HepG2 (cell line): ENCODE results near the gene MIR17HG. TPM values are rescaled to one million over a fixed set of nuclear protein-coding genes. Genes with fewer than 3 reads are reported as not detected.

Source experiments
- ARNT2 ChIP-seq: sonication (generic); formaldehyde crosslinking; IDR thresholded peaks from 2 replicates; pipeline ENCODE4 v1.8.0; 2022; ENCODE audit warnings: mild to moderate bottlenecking, low read depth, missing genetic modification reagents, moderate library complexity
- ZBTB3 ChIP-seq: sonication (generic); formaldehyde crosslinking; IDR thresholded peaks from 2 replicates; pipeline ENCODE4 v1.4.0; 2020; ENCODE audit warnings: low read depth, mild to moderate bottlenecking, moderate library complexity, missing genetic modification reagents, borderline replicate concordance
- ZFAT ChIP-seq: sonication (generic); formaldehyde crosslinking; conservative IDR thresholded peaks from 2 replicates; pipeline ENCODE4 v1.8.1; 2023; ENCODE audit warnings: missing genetic modification reagents, inconsistent platforms
- ZFP36L1 ChIP-seq: sonication (generic); formaldehyde crosslinking; IDR thresholded peaks from 2 replicates; pipeline ENCODE4 v1.8.0; 2022; ENCODE audit warnings: mild to moderate bottlenecking, missing genetic modification reagents, moderate library complexity
- ZNF558 ChIP-seq: sonication (generic); formaldehyde crosslinking; IDR thresholded peaks from 2 replicates; pipeline ENCODE4 v1.9.0; 2022; ENCODE audit warnings: mild to moderate bottlenecking, missing genetic modification reagents, borderline replicate concordance
- ZNF605 ChIP-seq: sonication (generic); formaldehyde crosslinking; IDR thresholded peaks from 2 replicates; pipeline ENCODE4 v1.8.0; 2022; ENCODE audit warnings: mild to moderate bottlenecking, missing genetic modification reagents
- ZNF674 ChIP-seq: sonication (generic); formaldehyde crosslinking; IDR thresholded peaks from 2 replicates; pipeline ENCODE4 v1.5.0; 2020; ENCODE audit warnings: low read depth, mild to moderate bottlenecking, missing genetic modification reagents
- ZNF687 ChIP-seq: sonication (generic); formaldehyde crosslinking; IDR thresholded peaks from 2 replicates; pipeline ENCODE4 v1.5.1; 2020; ENCODE audit warnings: mild to moderate bottlenecking, missing genetic modification reagents, moderate library complexity
- polyA plus RNA-seq, 8 experiments: library from polyadenylated mRNA; depleted of rRNA in 3 of 8; stranded (reverse) in 7 of 8; unstranded in 1 of 8; fragments of >200 nt; fragmentation: Illumina TruSeq in 4 of 8; extraction: Trizol in 4 of 8; gene quantifications; 2 replicates each; pipeline versions ENCODE4 v1.2.1 to v1.2.3, GENCODE V29; 2011 to 2016; ENCODE audit warnings: low read depth in 4 of 8, missing spikeins in 1 of 8, mixed read lengths in 1 of 8; ENCODE audit not compliant: insufficient read depth in 1 of 8
- total RNA-seq, 5 experiments: library from RNA; depleted of rRNA; stranded (reverse); fragments of >200 nt; fragmentation: Illumina TruSeq; extraction: Trizol; gene quantifications; 2 replicates each; pipeline ENCODE4 v1.2.3, GENCODE V29; 2016; ENCODE audit warnings: low read depth in 1 of 5
- TF ChIP-seq, protein P1 (sequence below): IDR thresholded peaks from 2 replicates; pipeline ENCODE4 v1.6.1; 2016; ENCODE audit warnings: mild to moderate bottlenecking

Gene MIR17HG
- total and polyA plus RNA-seq, 2 of the 13 experiments (the other 11 are each of a cell fraction or from before 2014, with no cell fraction given): 2.5 to 12.3 TPM

DNA sequence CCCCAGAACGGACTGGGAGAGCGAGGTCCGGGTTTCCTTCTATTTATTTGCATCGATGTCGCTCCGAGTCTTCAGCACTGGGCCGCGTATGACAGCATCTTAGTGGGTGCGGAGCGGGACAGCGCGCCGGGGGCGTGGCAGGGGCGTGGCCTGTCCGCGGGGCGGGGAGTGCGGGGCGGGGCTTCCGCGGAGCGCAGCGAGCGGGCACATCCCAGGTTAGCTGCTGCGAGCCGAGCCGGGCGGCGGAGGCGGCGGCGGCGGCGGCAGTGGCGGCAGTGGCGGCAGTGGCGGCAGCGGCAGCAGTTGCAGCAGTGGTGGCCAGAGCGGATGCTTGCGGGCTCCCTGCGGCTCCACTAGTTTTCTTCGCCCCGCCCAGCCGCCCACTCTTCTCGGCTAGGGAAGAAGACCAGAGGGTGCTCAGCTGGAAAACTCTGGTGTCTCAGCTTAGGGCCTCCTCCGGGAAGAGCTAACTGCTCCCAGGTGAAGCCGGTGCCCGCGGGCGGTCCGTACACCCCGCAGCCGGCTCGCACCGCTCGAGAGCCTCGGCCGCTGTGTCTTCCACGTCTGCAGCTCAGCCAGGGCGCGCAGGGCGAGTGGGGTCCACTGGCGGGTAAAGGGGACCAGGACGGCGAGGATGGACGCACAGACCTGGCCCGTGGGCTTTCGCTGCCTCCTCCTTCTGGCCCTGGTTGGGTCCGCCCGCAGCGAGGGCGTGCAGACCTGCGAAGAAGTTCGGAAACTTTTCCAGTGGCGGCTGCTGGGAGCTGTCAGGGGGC lies 51.1 kb downstream of the MIR17HG start, which contains the start of gene GPC5 (continued):
- no peak for TF ChIP-seq ZNF674 (CRISPR knock-in tag)
- TF ChIP-seq ZBTB3 (CRISPR knock-in tag): no peak
- TF ChIP-seq ZFAT (CRISPR knock-in tag): no peak
- peak; percentile 49 for TF ChIP-seq ZNF687 (CRISPR knock-in tag)
- TF ChIP-seq ZFP36L1 (CRISPR knock-in tag): no peak
- TF ChIP-seq ZNF605 (CRISPR knock-in tag): no peak
- TF ChIP-seq, protein P1, sequence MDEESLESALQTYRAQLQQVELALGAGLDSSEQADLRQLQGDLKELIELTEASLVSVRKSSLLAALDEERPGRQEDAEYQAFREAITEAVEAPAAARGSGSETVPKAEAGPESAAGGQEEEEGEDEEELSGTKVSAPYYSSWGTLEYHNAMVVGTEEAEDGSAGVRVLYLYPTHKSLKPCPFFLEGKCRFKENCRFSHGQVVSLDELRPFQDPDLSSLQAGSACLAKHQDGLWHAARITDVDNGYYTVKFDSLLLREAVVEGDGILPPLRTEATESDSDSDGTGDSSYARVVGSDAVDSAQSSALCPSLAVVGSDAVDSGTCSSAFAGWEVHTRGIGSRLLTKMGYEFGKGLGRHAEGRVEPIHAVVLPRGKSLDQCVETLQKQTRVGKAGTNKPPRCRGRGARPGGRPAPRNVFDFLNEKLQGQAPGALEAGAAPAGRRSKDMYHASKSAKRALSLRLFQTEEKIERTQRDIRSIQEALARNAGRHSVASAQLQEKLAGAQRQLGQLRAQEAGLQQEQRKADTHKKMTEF (CRISPR knock-in tag): peak; percentile 24; the same call in 1 of the 2 replicates
- TF ChIP-seq ARNT2 (CRISPR knock-in tag): no peak
- TF ChIP-seq ZNF558 (CRISPR knock-in tag): no peak
